Measurements from ENCODE around the gene CACHD1. TPM values are rescaled to one million over a fixed set of nuclear protein-coding genes. Genes with fewer than 3 reads are reported as not detected.

Gene CACHD1
- total and polyA plus RNA-seq, 2 donors from 2014 or later, result 3.9 to 8.2 TPM

- FAIRE-seq (no peak), DNase-seq (no peak)
- Histone ChIP-seq H3K36me3 (ENCODE audit: control insufficient read depth in 2 of 3, insufficient read depth in 3 of 3, low read length in 3 of 3) (no peaks in the 10 kb centered on the region), H3K4me1 (ENCODE audit: control insufficient read depth in 2 of 3, insufficient read depth in 2 of 3, low read depth in 1 of 3, low read length in 3 of 3) (peaks cover under 1 to 7% (median 3%) of the 10 kb centered on the region in 3 donors), H3K27ac (ENCODE audit: low read depth in 2 of 2, low read length in 2 of 2) (no peak overlapping the region), H3K9me3 (ENCODE audit: control insufficient read depth in 2 of 3, insufficient read depth in 1 of 3, low read length in 3 of 3) (no peaks in the 10 kb centered on the region), H3K27me3 (ENCODE audit: control insufficient read depth, insufficient read depth, low read length) (no peaks in the 10 kb centered on the region), H3K4me3 (ENCODE audit: low read length in 3 of 3) (no peak overlapping the region), H3K9ac (ENCODE audit: low read length in 3 of 3) (no peak overlapping the region)
- intact Hi-C loops (cut with DNase I), result no loop called here
- TF ChIP-seq, protein P1, sequence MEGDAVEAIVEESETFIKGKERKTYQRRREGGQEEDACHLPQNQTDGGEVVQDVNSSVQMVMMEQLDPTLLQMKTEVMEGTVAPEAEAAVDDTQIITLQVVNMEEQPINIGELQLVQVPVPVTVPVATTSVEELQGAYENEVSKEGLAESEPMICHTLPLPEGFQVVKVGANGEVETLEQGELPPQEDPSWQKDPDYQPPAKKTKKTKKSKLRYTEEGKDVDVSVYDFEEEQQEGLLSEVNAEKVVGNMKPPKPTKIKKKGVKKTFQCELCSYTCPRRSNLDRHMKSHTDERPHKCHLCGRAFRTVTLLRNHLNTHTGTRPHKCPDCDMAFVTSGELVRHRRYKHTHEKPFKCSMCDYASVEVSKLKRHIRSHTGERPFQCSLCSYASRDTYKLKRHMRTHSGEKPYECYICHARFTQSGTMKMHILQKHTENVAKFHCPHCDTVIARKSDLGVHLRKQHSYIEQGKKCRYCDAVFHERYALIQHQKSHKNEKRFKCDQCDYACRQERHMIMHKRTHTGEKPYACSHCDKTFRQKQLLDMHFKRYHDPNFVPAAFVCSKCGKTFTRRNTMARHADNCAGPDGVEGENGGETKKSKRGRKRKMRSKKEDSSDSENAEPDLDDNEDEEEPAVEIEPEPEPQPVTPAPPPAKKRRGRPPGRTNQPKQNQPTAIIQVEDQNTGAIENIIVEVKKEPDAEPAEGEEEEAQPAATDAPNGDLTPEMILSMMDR (IDR thresholded peaks at IDR 0.05; ENCODE audit: borderline replicate concordance, extremely low read depth, insufficient read depth), result no peak
Observed at GRCh38 chr1:64524614-64525013, 54.7 kb downstream of the CACHD1 start.

GRCh38 chr1:64525116-64525686 lies 55.3 kb downstream of the CACHD1 start:
- intact Hi-C loops (cut with DNase I), result no loop called here
- Histone ChIP-seq H3K27me3 (ENCODE audit: control insufficient read depth, insufficient read depth, low read length) (no peaks in the 10 kb centered on the region), H3K4me1 (ENCODE audit: control insufficient read depth in 2 of 3, insufficient read depth in 2 of 3, low read depth in 1 of 3, low read length in 3 of 3) (peaks cover 0 to 3% (median 3%) of the 10 kb centered on the region in 3 donors), H3K9me3 (ENCODE audit: control insufficient read depth in 2 of 3, insufficient read depth in 1 of 3, low read length in 3 of 3) (no peaks in the 10 kb centered on the region), H3K36me3 (ENCODE audit: control insufficient read depth in 2 of 3, insufficient read depth in 3 of 3, low read length in 3 of 3) (no peaks in the 10 kb centered on the region), H3K27ac (ENCODE audit: low read depth in 2 of 2, low read length in 2 of 2) (no peak overlapping the region), H3K9ac (ENCODE audit: low read length in 3 of 3) (no peak overlapping the region), H3K4me3 (ENCODE audit: low read length in 3 of 3) (no peak overlapping the region)
- TF ChIP-seq, protein P1 (IDR thresholded peaks at IDR 0.05; ENCODE audit: borderline replicate concordance, extremely low read depth, insufficient read depth), result no peak
- peak; percentile 51 for FAIRE-seq
- DNase-seq, result no peak

GRCh38 chr1:64526312-64526711 lies 56.4 kb downstream of the CACHD1 start:
- Histone ChIP-seq H3K27ac (ENCODE audit: low read depth in 2 of 2, low read length in 2 of 2) (no peak overlapping the region), H3K36me3 (ENCODE audit: control insufficient read depth in 2 of 3, insufficient read depth in 3 of 3, low read length in 3 of 3) (no peaks in the 10 kb centered on the region), H3K9ac (ENCODE audit: low read length in 3 of 3) (no peak overlapping the region), H3K4me3 (ENCODE audit: low read length in 3 of 3) (no peak overlapping the region), H3K27me3 (ENCODE audit: control insufficient read depth, insufficient read depth, low read length) (no peaks in the 10 kb centered on the region), H3K9me3 (ENCODE audit: control insufficient read depth in 2 of 3, insufficient read depth in 1 of 3, low read length in 3 of 3) (no peaks in the 10 kb centered on the region), H3K4me1 (ENCODE audit: control insufficient read depth in 2 of 3, insufficient read depth in 2 of 3, low read depth in 1 of 3, low read length in 3 of 3) (peaks cover 0 to 3% (median 0%) of the 10 kb centered on the region in 3 donors)
- DNase-seq (no peak), FAIRE-seq (no peak)
- TF ChIP-seq, protein P1 (IDR thresholded peaks at IDR 0.05; ENCODE audit: borderline replicate concordance, extremely low read depth, insufficient read depth), result no peak
- intact Hi-C loops (cut with DNase I), result no loop called here

DNA sequence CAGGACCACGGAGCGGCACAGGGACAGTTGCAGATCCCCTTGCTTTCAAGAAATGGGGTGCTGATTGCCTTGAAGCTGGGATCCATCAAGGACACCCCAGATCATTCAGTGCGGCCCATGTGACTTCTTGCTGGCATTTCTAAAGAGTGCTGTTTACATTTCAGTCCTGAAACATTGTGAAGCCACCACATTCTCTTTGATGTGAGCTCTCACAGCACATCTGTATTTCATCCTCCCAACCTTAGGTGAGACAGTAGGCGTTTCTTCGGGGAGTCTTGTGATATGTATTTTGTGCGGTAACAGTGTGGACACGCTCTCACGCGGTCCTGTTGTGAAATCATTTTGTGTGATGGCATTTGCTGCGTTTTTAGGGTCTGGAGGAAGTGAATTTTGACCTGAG lies 57.2 kb downstream of the CACHD1 start:
- DNase-seq (no peak), FAIRE-seq (no peak)
- Histone ChIP-seq H3K4me1 (ENCODE audit: control insufficient read depth in 2 of 3, insufficient read depth in 2 of 3, low read depth in 1 of 3, low read length in 3 of 3) (peaks cover 0 to 3% (median 0%) of the 10 kb centered on the region in 3 donors), H3K27ac (ENCODE audit: low read depth in 2 of 2, low read length in 2 of 2) (no peak overlapping the region), H3K9me3 (ENCODE audit: control insufficient read depth in 2 of 3, insufficient read depth in 1 of 3, low read length in 3 of 3) (no peaks in the 10 kb centered on the region), H3K4me3 (ENCODE audit: low read length in 3 of 3) (no peak overlapping the region), H3K9ac (ENCODE audit: low read length in 3 of 3) (no peak overlapping the region), H3K36me3 (ENCODE audit: control insufficient read depth in 2 of 3, insufficient read depth in 3 of 3, low read length in 3 of 3) (no peaks in the 10 kb centered on the region), H3K27me3 (ENCODE audit: control insufficient read depth, insufficient read depth, low read length) (no peaks in the 10 kb centered on the region)
- TF ChIP-seq, protein P1 (IDR thresholded peaks at IDR 0.05; ENCODE audit: borderline replicate concordance, extremely low read depth, insufficient read depth), result no peak
- intact Hi-C loops (cut with DNase I), result no loop called here
